Endothelial cell (in vitro differentiated cells): Measurements from ENCODE around the gene TMEM51. TPM values are rescaled to one million over a fixed set of nuclear protein-coding genes. Genes with fewer than 3 reads are reported as not detected.

Source experiments
- DNase-seq: peaks from one replicate; pipeline ENCODE4 v3.0.0; 2021; ENCODE audit warnings: low spot score
- H3K27ac Mint-ChIP-seq: one replicate; pipeline ENCODE4 v1.8.0; 2021; ENCODE audit warnings: mixed read lengths, inconsistent platforms; ENCODE audit not compliant: unreplicated experiment
- H3K27me3 Mint-ChIP-seq: one replicate; pipeline ENCODE4 v1.8.0; 2021; ENCODE audit warnings: mild to moderate bottlenecking, moderate library complexity, mixed read lengths, inconsistent platforms; ENCODE audit not compliant: unreplicated experiment
- H3K36me3 Mint-ChIP-seq: one replicate; pipeline ENCODE4 v1.8.0; 2021; ENCODE audit warnings: mild to moderate bottlenecking, low read depth, mixed read lengths, inconsistent platforms; ENCODE audit not compliant: unreplicated experiment
- H3K4me1 Mint-ChIP-seq: one replicate; pipeline ENCODE4 v1.8.0; 2021; ENCODE audit warnings: mild to moderate bottlenecking, mixed read lengths, inconsistent platforms; ENCODE audit not compliant: unreplicated experiment
- H3K4me3 Mint-ChIP-seq: one replicate; pipeline ENCODE4 v1.8.0; 2021; ENCODE audit warnings: mild to moderate bottlenecking, mixed read lengths, inconsistent platforms; ENCODE audit not compliant: unreplicated experiment
- H3K9me3 Mint-ChIP-seq: one replicate; pipeline ENCODE4 v1.8.0; 2021; ENCODE audit warnings: mixed read lengths, inconsistent platforms; ENCODE audit not compliant: unreplicated experiment
- CTCF ChIP-seq: fragments of 200-600 bp; sonication (generic); IDR thresholded peaks from one replicate; pipeline ENCODE4 v1.5.0; 2021; ENCODE audit warnings: antibody characterized with exemption; ENCODE audit not compliant: unreplicated experiment
- total RNA-seq: library from RNA; stranded (reverse); fragmentation: NEBNext Ultra II Directional; extraction: Animal tissue kit (Norgen Biotek cat#: 25700); gene quantifications from one replicate; pipeline ENCODE4 v1.2.1, GENCODE V29; 2021; ENCODE audit not compliant: unreplicated experiment

The TMEM51 gene
- total RNA-seq, 1 donor from 2014 or later: 23.5 TPM

- peaks cover 6% of the 10 kb centered on the region for H3K36me3 Mint-ChIP-seq
- H3K4me3 Mint-ChIP-seq: peak within 1 kb of the TSS; percentile 89
- peaks cover 42% of the 10 kb centered on the region for H3K4me1 Mint-ChIP-seq
- no peak for TF ChIP-seq CTCF
- peak within 1 kb of the TSS; percentile 87 for H3K27ac Mint-ChIP-seq
- peaks cover 10% of the 10 kb centered on the region for H3K27me3 Mint-ChIP-seq
- DNase-seq: peak; percentile 77
- H3K9me3 Mint-ChIP-seq: no peaks in the 10 kb centered on the region
These were observed 93.5 kb downstream of the TMEM51 start, which contains the start of gene FHAD1 for GRCh38 chr1:15246960-15247614. Gene FHAD1 (plus strand): TSS chr1:15247223. CDS start chr1:15251785, 4,562 bp downstream.

GRCh38 chr1:15248216-15248615, 94.7 kb downstream of the TMEM51 start:
- Mint-ChIP-seq H3K36me3 (peaks cover 6% of the 10 kb centered on the region), H3K4me3 (peak overlapping the region; percentile 89), H3K4me1 (peaks cover 50% of the 10 kb centered on the region), H3K27me3 (peaks cover 10% of the 10 kb centered on the region), H3K27ac (no peak overlapping the region), H3K9me3 (no peaks in the 10 kb centered on the region)
- no peak for TF ChIP-seq CTCF
- DNase-seq: no peak

DNA sequence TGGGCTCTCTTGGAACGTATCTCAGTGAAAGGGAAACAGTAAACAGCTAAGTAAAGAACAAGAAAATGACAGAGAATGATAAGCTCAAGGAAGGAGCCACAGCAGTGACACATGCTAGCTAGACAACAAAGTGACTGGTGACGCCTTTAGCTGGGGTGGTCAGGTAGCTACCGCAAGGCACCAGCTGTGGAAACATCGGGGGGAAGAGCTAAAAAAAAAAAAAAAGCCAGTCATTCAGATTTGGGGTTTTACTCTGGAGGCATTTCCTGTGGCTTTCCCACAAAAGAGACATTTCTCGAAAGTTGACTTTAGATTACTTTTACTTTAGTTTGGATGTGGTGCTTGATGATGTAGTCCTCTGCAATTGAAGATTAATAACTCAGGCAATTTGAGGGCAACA, 95.5 kb downstream of the TMEM51 start:
- no peak for DNase-seq
- Mint-ChIP-seq H3K9me3 (no peaks in the 10 kb centered on the region), H3K27me3 (peaks cover 10% of the 10 kb centered on the region), H3K27ac (no peak overlapping the region), H3K4me3 (no peak overlapping the region), H3K4me1 (peaks cover 57% of the 10 kb centered on the region), H3K36me3 (peaks cover 6% of the 10 kb centered on the region)
- TF ChIP-seq CTCF: no peak

DNA sequence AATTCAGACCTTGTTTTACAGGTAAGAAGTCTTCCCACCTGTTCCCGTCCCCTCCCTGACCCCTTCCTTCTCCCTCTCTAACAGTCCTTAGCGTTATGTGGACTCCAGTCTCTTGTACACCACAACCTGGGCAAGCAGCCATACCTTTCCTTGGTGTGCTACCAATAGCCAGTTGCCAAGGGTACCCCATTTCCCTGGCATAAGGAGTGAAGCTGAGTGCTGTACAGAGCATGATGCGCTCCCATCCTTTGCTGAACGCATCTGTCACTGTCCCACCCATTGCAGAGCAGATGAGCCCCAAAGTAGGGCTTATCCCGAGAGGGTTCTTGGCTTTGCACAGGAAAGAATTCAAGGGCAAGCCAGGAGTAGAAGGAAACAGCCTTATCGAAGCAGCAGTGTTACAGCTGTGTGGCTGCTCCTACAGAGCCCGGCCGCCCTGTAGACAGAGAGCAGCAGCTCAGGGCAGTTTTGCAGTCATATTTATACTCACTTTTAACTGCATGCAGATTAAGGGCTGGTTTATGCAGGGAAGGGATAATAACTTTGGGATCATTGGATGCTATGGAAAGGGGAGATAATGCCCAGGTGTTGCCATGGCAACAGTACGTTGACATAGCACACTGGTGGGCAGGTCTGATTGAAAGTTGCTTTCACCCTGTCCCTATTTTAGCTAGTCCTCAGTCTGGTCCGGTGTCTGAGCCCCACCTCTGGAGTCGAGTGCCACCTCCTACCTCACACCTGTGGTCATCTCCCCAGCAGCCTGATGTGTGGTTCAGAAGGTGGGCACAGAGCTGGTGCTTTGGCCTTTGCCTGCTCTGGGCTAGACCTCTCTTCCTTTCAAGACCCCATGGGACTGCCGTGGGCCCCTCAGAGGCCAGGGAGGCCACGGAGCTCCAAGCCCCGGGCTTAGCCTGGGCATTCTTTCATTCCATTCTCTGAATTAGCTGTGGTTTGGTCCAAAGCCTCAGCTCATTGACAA, 98.6 kb downstream of the TMEM51 start:
- H3K4me1 Mint-ChIP-seq: peaks cover 32% of the 10 kb centered on the region
- H3K9me3 Mint-ChIP-seq: no peaks in the 10 kb centered on the region
- H3K27ac Mint-ChIP-seq: peak overlapping the region; percentile 28
- DNase-seq: no peak
- no peak overlapping the region for H3K4me3 Mint-ChIP-seq
- no peaks in the 10 kb centered on the region for H3K36me3 Mint-ChIP-seq
- no peak for TF ChIP-seq CTCF
- H3K27me3 Mint-ChIP-seq: peaks cover 8% of the 10 kb centered on the region
